ENCODE measurements around the gene TNN.
"Not testable (repeated sequence)": the region's sequence is repeated elsewhere in the genome, so short reads cannot be mapped to it uniquely, and the experiment has no call there.

TNN gene, protein sequence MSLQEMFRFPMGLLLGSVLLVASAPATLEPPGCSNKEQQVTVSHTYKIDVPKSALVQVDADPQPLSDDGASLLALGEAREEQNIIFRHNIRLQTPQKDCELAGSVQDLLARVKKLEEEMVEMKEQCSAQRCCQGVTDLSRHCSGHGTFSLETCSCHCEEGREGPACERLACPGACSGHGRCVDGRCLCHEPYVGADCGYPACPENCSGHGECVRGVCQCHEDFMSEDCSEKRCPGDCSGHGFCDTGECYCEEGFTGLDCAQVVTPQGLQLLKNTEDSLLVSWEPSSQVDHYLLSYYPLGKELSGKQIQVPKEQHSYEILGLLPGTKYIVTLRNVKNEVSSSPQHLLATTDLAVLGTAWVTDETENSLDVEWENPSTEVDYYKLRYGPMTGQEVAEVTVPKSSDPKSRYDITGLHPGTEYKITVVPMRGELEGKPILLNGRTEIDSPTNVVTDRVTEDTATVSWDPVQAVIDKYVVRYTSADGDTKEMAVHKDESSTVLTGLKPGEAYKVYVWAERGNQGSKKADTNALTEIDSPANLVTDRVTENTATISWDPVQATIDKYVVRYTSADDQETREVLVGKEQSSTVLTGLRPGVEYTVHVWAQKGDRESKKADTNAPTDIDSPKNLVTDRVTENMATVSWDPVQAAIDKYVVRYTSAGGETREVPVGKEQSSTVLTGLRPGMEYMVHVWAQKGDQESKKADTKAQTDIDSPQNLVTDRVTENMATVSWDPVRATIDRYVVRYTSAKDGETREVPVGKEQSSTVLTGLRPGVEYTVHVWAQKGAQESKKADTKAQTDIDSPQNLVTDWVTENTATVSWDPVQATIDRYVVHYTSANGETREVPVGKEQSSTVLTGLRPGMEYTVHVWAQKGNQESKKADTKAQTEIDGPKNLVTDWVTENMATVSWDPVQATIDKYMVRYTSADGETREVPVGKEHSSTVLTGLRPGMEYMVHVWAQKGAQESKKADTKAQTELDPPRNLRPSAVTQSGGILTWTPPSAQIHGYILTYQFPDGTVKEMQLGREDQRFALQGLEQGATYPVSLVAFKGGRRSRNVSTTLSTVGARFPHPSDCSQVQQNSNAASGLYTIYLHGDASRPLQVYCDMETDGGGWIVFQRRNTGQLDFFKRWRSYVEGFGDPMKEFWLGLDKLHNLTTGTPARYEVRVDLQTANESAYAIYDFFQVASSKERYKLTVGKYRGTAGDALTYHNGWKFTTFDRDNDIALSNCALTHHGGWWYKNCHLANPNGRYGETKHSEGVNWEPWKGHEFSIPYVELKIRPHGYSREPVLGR (N-terminal part only)
- total RNA-seq: 0 to 0.12 (median 0) reads per million in 4 experiments

- no peak for DNase-seq
Measured at GRCh38 chr1:175067362-175068106, at the start of gene TNN. Gene TNN (plus strand): TSS chr1:175067833. CDS start chr1:175077419, 9,586 bp downstream.

DNA sequence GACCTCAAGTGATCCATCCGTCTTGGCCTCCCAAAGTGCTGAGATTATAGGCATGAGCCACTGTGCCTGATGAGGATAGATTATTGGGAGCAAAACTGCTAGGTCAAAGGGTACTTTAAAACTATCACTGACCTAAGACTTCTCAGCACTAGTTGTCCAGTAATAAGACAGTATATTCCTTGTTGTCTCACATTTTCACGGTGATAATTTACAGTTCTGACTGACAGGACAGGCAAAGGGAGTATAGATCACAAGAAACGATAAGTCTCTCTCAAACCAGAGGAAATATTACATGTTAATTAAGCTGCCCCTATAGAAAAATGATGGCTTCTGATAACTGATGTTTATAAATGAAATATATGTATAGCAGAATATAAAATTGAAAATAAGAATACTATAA lies 48.1 kb upstream of the TNN start:
- DNase-seq: no peak

GRCh38 chr1:175023043-175023921 lies 44.4 kb upstream of the TNN start, which contains the start of gene MRPS14:
Gene MRPS14 (minus strand): TSS chr1:175023425. CDS start chr1:175023408, 17 bp downstream.
- DNase-seq: peak; percentile 98

- not testable (repeated sequence) for DNase-seq
Measured at GRCh38 chr1:175023922-175024242, 43.8 kb upstream of the TNN start.

DNA sequence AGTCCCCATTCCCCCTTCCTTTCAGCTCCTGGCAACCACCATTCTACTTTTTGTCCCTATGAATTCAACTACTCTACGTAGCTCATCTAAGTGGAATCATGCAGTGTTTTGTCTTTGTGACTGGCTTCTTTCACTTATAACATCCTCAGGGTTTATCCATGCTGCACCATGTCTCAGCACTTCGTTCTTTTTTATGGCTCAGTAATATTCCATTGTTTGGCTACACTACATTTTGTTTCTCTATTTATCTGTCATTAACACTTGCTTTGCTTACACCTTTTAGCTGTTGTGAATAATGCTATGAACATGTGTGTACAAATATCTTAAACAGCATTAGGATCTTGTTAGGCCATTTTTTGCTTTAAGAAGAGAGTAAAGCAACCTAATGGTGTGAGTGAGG lies 42.9 kb upstream of the TNN start:
- no peak for DNase-seq

- DNase-seq: no peak
Measured at GRCh38 chr1:175033953-175034352, 33.7 kb upstream of the TNN start.

DNA sequence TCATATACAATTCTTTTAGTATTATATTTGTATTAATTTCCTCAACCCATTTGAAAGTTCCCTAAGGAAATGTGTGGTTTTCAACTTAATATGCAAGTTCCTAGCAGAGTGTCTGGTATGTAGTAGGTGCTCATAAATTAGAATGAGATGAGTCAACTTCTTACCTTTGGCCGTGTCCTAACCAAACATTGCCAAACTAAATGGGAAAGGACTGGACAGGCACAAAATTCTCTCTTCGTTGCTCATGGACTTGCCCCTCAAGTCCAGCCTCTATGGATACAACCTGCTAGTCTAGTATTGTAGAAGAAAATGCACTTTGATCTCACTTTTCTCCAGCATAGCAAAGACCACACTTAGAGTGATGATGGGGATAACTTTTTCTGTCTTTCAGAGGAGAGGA lies 32.9 kb upstream of the TNN start:
- DNase-seq: no peak

DNA sequence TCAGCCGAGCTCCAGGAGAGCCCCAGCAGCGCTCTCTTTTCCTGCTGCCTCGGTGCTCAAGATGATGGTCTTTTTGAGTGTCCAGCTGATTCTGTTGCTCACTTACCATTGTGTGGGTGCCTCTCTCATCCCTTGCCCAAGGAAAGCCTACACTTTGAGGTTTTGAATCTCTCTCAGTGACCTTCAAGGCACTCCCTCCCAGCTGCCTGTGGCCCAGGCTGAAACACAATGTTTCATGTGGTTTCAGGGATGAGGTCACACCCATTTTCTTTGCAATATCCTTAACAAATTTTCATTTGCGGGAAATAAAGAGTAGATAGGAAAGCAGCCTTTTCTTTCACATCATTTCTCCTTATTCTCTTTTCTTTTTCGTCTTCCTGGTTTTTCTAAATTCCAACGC lies 31.8 kb upstream of the TNN start:
- DNase-seq: no peak

GRCh38 chr1:175036476-175036875 lies 31.2 kb upstream of the TNN start:
- DNase-seq: no peak

DNA sequence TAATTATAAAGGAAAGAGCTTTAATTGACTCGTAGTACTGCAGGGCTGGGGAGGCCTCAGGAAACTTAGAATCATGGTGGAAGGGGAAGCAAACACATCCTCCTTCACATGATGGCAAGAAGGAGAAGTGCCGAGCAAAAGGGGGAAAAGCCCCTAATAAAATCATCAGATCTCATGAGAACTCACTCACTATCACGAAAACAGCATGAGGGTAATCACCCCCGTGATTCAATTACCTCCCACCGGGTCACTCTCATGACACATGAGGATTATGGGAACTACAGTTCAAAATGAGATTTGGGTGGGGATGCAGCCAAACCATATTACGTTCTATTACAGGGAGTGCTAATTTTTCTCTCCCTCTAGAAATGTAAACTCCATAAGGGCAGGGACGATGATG lies 30.2 kb upstream of the TNN start:
- no peak for DNase-seq

DNA sequence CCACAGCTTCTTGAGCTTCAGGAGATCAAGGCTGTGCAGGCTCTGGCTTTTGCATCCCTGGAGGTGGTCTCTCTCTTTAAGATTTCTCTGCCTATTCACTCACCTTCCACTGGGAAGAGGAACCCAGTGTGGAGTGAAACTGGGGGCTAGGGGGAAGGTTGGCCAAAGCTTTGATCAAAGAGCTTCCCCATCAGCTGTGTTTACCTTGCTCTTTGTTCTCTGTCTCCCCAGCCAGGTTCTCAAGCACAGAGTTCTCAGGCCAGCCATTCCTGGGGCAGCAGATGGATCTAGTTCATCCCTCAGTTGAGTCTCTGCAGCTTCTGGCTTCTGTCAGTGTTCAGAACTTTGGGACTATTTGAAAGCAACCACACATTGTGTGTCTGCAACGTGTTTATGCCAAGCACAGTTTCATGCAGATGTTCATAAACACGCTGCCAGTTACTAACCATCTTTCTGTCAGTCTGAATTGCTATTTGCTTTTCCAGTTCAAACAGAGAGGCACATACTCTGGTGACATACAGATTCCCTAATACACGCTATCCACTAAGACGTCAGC lies 27.2 kb upstream of the TNN start:
- DNase-seq: no peak

- no peak for DNase-seq
Measured at GRCh38 chr1:175042650-175043049, 25.0 kb upstream of the TNN start.

GRCh38 chr1:175043824-175044223 lies 23.8 kb upstream of the TNN start:
- no peak for DNase-seq

DNA sequence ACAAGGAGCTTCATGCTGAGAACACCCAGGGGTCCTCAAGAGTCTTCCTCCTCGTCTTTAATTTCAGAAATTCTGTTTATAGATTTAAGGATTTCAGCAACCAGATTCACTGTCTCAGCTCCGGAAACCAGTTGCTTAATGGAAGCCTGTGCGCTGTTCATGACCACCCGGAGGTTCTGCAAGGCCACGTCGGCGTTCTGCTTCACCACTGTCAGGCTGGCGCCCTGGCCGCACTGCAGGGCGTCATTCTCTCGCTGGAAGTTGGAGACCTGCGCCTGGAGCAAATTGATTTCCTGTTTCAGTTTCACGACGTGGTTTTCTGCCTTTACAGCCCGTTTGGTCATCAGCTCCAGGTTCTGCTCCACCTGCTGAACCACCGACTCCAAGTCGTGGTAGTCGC lies 23.0 kb upstream of the TNN start:
- DNase-seq: not testable (repeated sequence)

DNA sequence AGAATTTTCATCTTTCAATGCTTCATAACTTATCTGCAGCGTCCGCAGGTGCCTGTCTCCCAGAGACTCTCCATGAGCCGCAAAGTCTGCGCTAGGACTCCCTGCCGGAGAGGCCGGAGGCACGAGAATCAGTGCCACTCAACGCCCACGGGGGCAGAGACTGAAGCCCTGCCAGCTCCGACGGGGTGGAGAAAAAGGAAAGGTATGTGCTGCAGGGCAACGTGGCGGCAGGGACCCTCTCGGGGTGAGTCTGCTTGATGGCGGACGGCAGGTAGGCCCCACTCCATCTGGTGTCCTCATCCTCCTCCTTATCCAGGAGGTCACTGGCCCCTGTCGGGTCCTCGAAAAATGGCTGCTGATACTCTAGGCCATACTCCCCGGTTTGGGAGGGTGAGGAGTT lies 22.5 kb upstream of the TNN start:
- no peak for DNase-seq

GRCh38 chr1:175045519-175045918 lies 22.1 kb upstream of the TNN start:
- DNase-seq: no peak

DNA sequence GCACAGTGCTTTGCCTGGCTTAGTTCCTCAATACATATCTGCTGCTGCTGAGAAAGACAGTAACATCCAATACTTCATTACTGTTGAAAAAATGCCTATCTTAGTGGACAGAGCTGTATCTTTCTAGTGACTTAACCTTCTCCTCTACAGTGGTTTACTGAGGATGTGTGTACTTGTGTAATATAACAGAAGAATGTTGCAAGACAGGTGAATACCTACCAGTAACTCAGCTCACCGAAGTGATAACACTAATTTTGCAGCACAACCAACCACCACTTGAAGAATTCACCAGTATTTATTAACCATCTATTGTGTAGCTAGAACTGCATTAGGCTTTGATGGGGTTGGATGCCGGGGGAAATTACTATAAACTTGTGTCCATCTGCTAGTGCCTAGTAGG lies 16.6 kb upstream of the TNN start:
- no peak for DNase-seq

- no peak for DNase-seq
Measured at GRCh38 chr1:175054736-175055135, 12.9 kb upstream of the TNN start.

- no peak for DNase-seq
Measured at GRCh38 chr1:175062339-175062738, 5.3 kb upstream of the TNN start.

- DNase-seq: no peak
Measured at GRCh38 chr1:175062858-175063257, 4.8 kb upstream of the TNN start.

GRCh38 chr1:175070818-175071217 lies 3.2 kb downstream of the TNN start:
- no peak for DNase-seq

All from effector CD8-positive, alpha-beta T cell (primary cell).